Esophagus muscularis mucosa (tissue), 3 donors: Measurements from ENCODE around the gene IL18BP.

Experiments
- EP300 ChIP-seq: sonication (generic); formaldehyde crosslinking; IDR thresholded peaks from one replicate; pipeline ENCODE4 v1.6.1; 2017; ENCODE audit warnings: antibody characterized with exemption
- POLR2AphosphoS5 ChIP-seq, 2 donors: sonication (generic); formaldehyde crosslinking; IDR thresholded peaks; one replicate each; pipeline ENCODE4 v1.6.1; 2017; ENCODE audit warnings: antibody characterized with exemption in 2 of 2

DNA sequence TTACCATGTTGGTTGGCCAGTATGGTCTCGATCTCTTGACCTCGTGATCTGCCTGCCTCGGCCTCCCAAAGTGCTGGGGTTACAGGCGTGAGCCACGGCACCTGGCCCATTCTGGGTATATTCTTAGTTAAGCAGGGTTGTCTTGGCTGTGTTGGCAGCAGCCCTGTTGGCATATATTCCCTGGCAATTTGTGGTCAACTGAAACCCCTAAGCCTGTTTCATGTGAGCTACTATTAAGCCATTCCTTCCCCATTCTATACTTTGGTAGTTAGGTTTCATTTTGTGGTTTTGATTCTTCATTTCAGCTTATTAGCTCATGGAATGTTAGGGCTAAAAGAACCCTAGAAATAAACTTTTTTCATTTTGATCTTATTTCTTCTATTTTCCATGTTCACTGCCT, 22.2 kb upstream of the IL18BP start:
- TF ChIP-seq EP300 (no peak), POLR2AphosphoS5 (IDR thresholded peaks at IDR 0.05) (no peak)
